Activated CD4-positive, CD25-positive, alpha-beta regulatory T cell treated with anti-CD3 and anti-CD28 coated beads, Interleukin-2, amount 50 U/mL, for 16 hours (primary cell): ENCODE measurements around the gene CARHSP1.
"Not testable (repeated sequence)": the region's sequence is repeated elsewhere in the genome, so short reads cannot be mapped to it uniquely, and the experiment has no call there.

Experiments
- DNase-seq: peaks from one replicate; pipeline ENCODE4 v3.0.0-alpha.2; 2020; ENCODE audit warnings: low read depth, low spot score

The CARHSP1 gene

DNA sequence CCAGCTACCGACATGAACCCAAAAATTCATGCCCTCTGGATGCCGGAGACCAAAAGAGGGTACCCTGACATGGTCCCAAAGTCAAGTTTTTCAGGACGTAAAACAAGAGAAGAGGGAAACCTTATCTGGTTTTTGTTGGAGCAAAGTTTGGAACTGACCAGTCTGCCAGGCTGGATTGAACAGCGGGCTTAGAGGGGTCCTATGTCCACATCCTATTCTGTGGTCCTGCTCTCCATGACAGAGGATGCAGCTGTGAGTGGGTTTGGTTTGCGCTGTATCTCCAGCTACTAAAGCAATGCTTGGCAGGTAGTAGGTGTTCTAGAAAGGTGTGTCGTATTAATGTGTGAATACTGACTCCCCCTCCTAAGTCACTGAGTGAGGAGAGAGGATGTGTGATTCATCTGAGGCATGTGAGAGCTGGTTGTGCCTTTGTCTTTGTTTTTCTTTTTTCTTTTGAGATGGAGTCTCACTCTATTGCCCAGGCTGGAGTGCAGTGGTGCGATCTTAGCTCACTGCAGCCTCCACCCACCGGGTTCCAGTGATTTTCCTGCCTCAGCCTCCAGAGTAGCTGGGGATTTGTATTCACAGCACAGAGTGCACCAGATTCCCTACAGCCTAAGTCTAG, 40.2 kb downstream of the CARHSP1 start:
- DNase-seq = no peak

- no peak for DNase-seq
Observed at GRCh38 chr16:8826278-8826879, 42.4 kb downstream of the CARHSP1 start.

- no peak for DNase-seq
Observed at GRCh38 chr16:8822403-8822802, 46.4 kb downstream of the CARHSP1 start.

DNA sequence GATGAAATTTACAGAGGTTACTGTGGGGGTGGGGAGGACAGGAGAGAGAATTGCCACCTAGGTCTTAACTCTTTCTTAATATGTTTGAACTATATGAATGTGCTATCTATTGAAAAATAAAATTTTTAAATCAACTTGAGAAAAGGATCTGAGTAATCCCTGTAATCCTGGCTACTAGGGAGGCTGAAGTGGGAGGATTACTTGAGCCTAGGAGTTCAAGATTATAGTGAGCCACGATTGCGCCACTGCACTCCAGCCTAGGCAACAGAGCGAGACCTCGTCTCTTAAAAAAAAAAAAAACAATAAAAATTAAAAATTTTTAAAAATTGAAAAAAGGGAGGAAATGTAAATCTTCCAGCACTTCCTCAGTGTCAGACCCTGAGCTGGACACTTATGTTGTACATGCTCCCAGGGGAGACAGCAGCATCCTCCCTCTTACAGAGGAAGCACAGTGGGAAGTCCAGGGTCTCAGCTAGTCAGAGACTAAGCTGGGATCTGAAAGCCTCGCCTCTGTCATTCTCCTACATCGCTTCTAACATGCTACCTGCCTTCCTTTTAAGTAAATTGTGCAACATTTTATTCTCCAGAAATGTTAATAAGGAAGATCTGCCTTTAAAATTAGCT, 49.3 kb downstream of the CARHSP1 start:
- no peak for DNase-seq

DNA sequence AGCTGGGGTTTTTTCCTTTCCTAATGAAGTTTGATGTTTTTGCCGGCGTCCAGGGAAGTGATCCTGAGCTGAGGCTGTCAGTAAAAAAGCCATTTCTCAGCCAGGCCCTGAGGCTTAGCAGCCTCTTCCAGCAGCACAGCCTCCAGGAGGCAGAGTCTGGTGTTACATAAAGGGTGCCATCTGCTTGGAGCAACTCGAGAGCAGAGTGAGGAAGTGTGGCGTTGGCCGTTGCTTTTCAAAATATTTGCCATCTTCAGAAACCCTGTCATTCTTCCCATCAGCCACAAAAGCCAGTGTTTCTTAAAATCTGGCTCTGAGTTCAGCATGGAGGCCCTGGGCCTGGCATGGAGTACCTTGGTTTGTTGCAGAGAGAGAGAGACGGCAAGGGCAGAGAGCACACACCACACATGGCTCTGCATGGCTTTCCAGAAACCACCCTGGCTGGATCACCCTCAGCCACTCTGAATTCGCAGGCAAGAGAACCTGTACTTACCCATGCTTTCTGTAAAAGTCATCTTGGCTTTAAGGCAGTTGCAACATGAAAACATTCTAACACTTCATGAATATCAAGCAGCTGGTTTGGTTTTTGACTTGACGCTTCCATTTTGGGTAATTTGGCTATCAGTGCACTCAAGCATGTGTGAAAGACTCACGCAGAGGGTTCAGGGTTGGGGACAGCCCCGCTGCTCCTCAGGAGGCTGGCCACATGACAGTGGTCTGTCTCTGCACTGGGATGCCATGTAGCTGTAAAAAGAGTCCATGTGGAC, 50.1 kb downstream of the CARHSP1 start:
- no peak for DNase-seq

DNA sequence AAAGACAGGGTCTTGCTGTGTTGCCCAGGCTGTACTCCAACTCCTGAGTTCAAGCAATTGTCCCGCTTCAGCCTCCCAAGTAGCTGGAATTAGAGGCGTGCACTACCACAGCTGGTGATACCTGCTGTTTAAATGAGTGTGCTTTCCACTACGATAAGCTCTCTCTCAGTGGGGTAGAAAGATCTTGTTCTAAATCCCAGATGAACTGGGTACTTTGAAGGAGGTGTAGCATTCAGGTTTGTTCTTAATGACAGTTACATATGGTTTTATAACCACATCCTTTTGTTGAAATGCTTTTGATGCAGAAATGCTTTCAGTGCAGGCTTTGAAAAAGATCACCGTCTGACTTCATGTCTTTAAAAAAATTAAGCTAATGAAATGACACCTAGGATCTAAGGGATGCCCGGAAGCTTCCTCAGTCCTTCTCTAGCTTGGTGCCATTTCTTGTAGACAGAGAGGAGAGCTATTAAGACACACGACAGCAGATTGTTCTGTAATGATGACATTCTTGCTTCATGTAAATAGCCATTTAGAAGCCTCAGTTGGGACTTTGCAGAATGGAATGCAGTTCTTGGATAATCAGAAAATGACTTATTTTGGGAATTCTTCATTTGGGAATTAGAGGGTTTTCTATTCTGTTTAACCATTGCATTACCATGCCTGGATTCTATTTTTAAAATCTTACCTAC, 51.7 kb downstream of the CARHSP1 start:
- no peak for DNase-seq

DNA sequence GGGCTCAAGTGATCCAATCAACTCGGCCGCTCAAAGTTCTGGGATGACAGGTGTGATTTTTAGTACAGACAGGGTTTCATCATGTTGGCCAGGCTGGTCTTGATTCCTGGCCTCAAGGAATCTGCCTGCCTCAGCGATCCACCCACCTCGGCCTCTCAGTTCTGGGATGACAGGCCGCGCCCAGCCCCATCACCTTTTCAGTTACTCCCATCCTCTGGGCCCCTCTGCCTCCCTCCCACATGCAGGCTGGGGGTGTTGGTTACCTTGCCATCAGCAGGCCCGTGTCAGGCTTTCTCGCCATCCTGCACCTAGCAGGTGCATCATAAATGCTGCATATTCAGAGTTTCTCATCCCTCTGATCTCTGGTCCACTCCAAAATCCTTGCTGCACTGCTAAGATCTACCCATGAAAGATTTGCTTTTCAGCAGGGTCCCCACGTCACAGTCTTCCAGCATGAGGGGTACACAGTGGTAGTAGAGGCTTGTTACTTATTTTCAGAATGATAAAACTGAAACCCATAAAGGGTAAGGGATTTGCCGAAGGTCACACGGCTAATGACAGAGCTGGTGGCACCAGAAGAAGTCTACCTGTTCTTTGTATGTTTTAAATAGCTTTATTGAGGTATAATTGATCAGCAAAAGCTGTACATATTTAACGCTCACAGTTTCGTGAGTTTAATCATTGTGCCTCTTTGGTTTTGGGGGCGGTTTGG, 54.6 kb downstream of the CARHSP1 start:
- DNase-seq = no peak

DNA sequence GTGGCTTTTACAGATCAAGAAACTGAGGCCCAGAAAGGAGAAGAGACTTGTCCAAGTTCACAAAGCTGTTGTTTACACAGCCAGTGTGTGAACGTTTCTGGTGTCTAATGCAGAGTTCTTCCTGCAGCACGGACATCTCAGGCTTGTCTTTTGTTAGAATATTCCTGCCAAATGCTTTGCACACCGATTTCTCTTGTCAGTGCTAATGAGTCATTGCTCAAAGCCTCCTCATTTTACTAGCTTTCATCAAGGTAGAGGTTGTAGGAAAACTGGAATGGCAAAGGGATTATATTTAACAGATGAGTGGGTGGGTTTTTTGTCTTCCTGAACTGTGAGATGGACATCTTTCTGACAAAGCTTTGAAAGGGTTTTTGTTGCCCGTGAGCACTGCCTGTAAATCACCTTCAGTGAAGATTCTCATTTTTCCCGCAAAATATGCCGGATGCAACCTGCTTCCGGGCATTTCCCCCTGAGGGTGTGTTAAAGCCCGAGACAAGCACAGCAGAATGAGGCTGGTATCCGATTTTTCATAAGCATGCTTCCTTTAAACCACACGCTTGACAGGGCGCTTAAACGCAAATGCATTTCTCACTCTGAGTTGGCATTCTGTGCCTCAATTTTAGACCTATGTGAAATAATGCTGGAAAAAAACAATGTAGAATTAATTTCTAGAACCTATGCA, 56.5 kb downstream of the CARHSP1 start:
- DNase-seq = no peak

DNA sequence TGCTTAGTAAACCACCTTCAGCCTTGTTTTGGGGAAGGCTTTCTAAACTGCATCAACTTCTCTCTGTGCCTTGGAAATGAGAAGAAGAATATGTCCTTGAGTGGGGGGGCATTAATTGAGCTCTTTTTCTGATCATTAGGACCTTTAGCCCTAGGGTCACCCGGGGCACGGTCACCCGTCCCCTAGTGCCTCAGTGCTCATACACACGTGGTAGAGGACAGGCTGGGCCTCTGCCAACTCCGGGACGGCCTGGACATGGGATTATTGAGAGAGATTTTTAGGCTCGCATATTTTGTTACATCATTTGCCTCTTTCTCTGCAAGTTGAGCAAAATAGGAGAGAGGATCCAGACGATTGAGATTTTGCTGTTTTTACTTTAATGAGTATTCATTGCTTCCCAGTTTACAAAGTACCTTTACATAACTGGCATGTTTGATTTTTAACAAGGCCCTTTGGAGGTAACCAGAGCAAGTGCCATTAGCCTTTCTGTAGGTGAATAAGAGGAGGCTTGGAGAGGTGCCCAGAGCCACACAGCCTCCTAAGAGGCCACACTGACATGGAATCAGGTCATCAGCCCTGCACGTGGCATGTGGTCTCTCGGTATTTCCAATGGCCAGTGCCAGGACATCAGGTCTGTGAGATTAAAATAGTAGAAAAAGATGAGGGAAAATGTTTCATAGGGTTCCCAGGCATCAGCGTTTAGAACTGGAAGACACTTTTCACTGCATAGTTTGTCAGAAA, 60.0 kb downstream of the CARHSP1 start:
- no peak for DNase-seq

GRCh38 chr16:8808009-8808408, 60.8 kb downstream of the CARHSP1 start:
- DNase-seq = no peak

- DNase-seq = no peak
Observed at GRCh38 chr16:8807189-8807588, 61.6 kb downstream of the CARHSP1 start.

GRCh38 chr16:8806272-8806983, 62.4 kb downstream of the CARHSP1 start:
- DNase-seq = no peak

DNA sequence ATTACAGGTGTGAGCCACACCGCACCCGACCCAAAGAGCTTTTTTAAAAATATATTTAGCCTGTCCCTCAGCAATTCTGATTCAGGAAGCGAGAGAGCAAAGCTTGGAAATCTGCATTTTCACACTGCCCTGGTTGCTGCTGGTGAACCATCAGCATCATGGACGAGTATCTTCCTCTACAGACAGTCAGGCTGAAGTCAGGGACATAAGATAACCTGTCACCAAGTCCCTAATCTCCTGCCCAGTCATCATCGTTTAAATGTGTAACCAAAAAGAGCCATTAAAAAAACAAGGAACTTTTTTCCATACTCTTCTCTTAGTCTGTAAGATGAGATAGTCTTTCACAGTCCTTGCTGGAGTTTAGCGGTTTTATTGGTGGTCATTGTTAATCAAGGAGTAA, 64.5 kb downstream of the CARHSP1 start:
- DNase-seq = no peak

DNA sequence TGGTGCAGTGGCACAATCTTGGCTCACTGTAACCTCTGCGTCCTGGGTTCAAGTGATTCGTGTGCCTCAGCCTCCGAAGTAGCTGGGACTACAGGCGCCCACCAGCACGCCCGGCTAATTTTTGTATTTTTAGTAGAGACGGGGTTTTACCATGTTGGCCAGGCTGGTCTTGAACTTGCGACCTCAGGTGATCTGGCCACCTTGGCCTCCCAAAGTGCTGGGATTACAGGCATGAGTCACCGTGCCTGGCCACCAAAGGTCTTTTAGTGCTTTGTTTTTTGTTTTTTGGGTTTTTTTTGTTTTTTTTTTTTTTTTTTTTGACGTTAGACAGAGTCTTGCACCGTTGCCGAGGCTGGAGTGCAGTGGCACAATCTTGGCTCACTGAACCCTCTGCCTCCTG, 65.1 kb downstream of the CARHSP1 start:
- DNase-seq = not testable (repeated sequence)
